Pons (tissue), 1 donor: ENCODE results near the gene KATNB1.
"Not testable (repeated sequence)": the region's sequence is repeated elsewhere in the genome, so short reads cannot be mapped to it uniquely, and the experiment has no call there.

Experiments
- DNase-seq: peaks from one replicate; pipeline ENCODE4 v3.0.0-alpha.2; 2016; ENCODE audit warnings: low spot score

The KATNB1 gene

DNA sequence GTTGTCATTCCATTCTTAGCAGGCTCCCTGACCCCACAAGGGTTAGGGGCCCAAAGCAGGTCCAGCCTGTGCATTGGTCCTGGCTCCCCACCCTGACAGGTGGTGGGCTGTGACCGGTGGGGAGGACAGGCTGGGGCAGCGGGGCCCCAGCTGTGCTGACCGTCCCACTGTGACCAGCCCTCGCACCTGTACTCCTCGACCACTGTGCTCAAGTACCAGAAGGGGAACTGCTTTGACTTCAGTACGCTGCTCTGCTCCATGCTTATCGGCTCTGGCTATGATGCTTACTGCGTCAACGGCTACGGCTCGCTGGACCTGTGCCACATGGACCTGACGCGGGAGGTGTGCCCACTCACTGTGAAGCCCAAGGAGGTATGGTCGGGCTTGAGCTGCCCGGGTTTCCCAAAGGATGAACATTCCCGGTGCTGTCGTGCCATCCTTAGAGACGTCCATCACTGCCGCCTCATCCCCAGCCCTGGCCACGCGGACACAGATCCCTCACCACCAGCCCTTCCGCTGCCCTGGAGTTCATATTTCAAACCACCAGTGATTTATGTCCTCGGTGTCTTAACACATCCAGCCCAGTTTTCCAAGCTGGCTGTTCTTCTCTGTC is 33.7 kb upstream of the KATNB1 start:
- DNase-seq = no peak

DNA sequence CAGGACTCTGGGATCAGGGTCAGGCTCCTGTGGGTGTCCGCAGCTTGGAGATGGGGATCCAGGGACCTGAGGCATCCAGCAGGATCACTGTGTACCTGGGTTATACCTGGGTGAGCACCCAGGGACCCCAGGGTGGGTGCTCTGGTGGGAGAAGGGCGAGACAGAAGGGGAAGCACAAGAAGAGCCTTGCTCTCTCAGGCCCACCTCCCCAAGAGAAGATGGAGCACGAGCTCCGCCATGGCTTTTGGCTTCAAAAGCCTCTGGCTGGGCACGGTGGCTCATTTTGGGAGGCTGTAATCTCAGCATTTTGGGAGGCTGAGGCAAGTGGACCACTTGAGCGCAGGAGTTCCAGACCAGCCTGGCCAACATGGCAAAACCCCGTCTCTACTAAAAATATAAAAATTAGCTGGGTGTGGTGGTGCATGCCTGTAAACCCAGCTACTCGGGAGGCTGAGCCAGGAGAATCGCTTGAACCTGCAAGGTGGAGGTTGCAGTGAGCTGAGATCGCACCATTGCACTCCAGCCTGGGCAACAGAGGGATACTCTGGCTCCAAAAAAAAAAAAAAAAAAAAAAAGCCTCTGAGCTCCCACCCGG is 32.1 kb upstream of the KATNB1 start:
- no peak for DNase-seq

DNA sequence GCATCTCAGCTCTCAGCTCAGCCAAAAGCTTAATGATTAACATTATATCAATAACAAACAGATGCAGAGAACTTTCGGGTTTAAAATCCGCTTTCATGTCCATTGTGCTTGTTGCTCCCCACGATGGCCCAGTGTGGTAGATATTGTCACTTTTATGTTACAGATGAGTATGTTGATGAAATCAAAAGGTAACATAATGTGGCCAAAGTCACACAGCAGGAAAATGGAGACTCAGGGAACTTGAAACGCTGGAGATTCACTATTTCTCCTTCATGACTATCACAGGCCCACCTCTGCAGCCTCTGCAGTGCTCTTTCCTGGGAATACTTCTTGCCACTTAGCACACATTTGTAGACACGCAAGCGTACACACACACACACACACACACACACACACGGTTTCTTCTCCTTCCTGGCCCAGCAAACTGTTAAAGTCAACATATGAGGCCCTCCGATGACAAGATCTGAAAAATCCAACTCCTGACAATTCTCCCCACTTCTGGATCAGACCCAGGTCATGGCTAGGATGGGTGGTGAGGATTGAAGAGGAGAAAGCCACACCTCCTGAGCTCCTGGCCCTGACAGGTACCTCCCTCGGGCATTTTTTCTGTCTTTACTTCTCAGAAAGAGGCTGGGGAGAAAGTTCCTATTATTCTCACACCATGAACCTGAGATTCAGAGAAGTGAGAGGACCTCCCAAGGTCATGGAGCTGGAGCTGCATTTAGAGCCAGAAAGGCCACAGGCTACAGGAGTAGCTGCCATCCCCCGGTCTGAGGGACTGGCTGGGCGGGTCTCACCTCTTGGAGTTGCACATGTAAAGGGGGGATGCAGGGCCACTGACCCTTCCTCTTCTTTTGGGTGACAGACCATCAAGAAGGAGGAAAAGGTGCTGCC is 31.3 kb upstream of the KATNB1 start:
- DNase-seq = no peak

DNA sequence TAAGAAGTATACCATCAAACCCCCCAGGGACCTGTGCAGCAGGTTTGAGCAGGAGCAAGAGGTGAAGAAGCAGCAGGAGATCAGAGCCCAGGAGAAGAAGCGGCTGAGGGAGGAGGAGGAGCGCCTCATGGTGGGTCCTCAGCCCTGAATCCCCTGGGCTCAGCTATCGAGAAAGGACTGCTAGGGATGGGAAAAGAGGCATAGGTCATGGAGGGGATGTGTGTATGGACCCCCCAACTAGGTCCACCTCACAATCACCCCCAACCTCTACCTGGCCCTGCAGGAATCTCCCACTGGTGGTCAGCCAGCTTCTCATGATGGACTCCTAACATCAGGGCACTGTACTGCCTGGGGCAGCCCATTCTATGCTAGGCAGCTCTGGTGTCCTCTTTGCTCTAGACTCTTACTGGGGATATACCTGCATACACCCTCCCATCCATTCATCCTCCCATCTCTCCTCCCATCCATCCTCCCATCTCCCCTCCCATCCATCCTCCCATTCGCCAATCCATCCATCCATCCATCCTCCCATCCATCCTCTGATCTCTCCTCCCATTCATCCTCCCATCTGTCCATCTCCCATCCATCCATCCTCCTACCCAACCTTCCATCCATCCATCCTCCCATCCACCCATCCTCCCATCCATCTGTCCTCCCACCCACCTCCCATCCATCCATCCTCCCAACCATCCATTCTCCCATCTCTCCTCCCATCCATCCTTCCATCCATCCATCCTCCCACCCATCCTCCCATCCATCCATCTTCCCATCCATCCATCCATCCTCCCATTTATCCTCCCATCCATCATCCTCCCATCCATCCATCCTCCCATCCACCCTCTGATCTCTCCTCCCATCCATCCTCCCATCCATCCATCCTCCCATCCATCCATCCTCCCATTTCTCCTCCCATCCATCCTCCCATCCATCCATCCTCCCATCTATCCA is 30.4 kb upstream of the KATNB1 start:
- DNase-seq = no peak

DNA sequence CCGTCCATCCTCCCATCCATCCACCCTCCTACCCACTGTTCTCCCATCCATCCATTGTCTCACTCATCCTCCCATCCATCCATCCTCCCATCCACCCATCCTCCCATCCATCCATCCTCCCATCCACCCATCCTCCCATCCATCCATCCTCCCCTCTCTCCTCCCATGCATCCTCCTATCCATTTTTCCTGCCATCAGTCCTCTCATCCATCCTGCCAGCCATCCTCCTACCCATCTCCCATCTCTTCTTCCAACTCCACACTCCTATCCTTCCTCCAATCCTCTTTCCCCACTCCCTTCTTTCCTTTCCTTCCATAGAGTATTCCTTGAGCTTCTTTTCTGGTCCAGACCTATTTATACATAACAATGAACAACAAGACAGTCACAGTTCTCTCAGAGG is 28.9 kb upstream of the KATNB1 start:
- DNase-seq = no peak

DNA sequence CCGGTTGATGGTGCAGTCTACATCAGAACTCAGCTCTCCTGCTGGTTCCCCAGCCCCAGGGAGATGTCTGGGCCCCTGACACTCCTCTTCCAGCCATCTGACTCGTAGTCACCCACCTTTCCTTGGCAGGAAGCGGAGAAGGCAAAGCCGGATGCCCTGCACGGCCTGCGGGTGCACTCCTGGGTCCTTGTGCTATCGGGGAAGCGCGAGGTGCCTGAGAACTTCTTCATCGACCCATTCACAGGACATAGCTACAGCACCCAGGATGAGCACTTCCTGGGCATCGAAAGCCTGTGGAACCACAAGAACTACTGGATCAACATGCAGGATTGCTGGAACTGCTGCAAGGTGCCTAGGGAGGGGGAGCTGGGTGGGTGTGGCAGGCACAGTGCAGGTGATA is 28.2 kb upstream of the KATNB1 start:
- DNase-seq = no peak

DNA sequence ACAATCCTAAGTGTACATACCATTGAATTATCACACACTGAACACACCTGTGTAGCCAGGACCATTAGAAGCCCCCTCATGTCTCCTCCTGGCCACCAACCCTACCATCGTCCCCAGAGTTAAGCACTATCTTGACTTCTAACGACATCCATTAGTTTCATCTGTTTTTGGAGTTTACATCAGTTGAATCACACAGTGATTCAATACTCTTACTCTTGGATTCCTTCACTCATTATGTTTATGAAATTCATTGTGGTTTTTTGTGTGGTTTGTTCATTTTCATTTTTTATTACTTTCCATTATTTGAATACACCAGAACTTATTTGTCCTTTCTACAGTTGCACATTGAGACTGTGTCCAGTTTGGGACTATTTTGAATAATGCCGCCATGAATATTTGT is 27.4 kb upstream of the KATNB1 start:
- no peak for DNase-seq

DNA sequence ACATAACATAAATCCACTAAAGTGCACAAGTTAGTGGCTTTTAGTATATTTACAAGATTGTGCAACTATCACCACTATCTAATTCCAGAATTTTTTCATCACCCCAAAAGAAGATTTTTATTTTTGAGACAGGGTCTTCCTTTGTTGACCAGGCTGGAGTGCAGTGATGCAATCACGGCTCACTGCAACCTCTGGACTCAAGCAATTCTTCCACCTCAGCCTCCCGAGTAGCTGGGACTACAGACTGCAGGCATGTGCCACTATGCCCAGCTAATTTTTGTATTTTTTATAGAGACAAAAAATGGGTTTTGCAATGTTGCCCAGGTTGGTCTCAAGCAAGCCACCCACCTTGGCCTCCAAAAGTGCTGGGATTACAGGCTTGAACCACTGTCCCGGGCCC is 25.9 kb upstream of the KATNB1 start:
- DNase-seq = no peak

DNA sequence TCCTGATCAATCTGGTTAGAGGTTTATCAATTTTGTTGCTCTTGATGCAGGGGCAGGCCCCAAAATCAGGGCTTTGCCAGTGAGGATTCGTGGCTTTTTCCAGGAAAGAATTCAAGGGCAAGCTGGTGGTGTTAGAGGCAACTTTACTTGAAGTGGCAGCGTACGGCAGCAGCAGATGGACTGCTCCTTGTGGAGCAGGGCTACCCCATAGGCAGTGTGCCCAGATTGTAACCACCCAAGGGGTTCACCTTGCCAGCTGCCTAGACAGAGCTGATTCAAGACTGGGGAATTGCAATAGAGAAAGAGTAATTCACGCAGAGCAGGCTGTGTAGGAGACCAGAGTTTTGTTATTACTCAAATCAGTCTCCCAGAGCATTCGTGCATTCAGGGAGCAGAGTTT is 24.2 kb upstream of the KATNB1 start:
- DNase-seq = peak; percentile 7

DNA sequence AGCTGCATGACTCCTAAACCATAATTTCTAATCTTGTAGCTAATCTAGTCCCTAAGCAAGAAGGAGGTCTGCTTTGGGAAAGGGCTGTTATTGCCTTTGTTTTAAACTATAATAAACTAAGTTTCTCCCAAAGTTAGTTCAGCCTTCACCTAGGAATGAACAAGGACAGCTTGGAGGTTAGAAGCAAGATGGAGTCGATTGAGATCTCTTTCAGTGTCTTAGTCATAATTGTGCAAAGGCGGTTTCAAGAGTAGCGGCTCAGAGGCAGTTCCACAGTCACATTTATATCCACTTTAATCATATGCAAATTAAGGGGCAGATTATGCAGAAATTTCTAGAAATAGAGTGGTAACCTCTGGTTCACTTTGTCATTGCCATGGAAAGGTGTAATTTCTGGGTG is 23.6 kb upstream of the KATNB1 start:
- DNase-seq = no peak

DNA sequence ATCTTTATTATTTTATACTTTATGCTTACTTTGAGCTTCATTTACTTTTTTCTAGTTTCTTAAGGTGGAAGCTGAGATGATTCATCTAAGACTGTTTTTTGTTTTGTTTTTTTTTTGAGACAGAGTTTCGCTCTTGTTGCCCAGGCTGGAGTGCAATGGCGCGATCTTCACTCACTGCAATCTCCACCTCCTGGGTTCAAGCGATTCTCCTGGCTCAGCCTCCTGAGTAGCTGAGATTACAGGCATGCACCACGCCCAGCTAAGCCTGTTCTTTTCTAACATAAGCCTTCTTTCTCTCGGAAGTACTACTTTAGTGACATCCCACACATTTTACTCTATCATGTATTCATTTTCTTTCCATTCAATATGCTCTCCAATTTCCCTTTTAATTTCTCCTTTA is 23.0 kb upstream of the KATNB1 start:
- DNase-seq = not testable (repeated sequence)

DNA sequence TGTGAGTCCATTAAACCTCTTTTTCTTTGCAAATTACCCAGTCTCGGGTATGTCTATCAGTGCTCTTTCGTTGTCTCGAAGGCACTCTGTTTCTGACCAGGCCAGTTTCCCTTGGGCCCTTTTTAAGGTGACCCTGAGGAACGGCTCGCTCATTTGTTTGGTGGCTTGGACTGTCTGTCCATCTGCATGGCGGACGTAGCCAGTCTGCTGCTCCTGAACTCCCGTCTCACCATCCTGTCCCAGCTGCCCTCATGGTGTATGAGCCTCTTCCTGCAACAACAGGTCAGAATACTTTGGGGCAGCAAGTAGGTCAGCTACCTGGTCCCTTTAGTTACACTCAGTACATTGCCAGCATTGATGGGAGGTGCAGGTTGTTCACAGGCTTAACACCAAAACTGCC is 22.0 kb upstream of the KATNB1 start:
- no peak for DNase-seq

DNA sequence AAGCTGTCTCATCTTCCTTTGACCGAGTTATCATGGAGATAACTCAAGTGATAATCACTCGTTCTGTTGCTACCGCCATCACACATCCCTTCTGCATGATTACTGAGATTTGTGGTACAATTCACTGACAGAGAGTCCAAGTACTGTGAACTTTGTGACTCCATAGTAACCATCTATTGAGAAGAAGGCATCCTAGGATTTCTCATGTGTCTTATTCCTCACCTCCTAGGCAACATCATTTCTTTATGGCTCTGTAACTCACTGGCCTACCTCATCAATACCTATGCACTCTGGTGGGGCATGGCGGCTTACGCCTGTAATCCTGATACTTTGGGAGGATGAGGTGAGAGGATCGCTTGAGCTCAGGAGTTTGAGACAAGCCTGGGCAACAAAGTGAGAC is 21.5 kb upstream of the KATNB1 start:
- DNase-seq = no peak

DNA sequence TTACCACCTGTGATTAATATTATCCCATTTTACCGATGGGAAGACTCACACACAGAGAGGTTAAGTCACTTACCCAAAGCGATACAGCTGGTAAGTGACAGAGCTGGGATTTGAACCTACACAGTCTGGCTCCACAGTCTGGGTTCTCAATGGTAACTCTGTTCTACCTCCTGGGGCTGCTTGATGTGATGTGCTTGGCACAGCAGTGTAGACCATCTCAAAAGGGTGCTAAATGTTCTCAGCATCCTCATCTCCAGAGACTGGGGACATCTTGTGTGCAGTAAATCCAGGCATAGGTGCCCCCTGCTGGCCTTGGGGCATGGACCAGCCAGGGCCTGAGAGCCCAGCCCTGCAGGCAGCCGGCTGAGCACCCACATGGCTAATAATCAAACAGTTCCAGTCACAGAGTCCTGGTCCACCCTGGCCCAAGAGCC is 15.4 kb upstream of the KATNB1 start:
- DNase-seq = peak; percentile 41

DNA sequence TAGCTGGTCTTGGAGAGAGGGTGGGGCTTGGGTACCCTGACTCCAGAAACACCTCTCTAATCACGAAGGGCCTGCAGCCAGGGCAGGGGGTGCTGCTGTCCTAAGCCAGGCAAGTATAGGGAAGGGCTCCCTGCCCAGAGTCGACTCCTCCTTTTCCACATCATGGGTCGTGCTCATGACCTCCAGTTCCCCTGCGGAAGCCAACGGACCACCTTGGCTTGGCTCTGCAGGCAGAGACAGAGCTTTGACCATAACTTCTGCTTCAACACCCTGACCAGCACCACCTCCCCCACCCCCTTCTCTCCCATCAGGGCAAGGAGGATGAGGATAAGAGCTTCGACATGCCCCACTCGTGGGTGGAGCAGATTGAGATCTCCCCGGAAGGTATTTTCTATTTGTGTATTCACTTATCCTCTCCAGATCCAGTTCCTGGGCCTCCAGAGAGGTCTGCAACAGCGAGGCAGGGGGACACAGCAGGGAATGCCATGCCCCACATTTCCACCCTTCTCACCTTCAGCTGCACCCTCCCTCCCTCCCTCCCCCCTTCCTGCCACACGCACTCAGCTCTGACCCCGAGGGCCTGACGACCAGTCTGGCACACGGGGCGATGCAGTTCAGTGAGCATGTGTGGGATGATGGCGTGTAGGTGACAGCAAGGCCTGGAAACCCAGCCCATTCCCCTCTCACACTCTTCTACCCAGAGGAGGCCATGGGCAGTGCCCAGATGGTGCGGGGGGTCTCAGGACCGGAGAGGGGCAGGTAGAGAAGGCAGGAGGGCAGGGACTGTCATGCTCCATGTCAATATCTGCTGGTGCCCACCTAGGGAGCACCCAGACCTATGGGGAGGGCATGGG is 14.0 kb upstream of the KATNB1 start:
- no peak for DNase-seq

DNA sequence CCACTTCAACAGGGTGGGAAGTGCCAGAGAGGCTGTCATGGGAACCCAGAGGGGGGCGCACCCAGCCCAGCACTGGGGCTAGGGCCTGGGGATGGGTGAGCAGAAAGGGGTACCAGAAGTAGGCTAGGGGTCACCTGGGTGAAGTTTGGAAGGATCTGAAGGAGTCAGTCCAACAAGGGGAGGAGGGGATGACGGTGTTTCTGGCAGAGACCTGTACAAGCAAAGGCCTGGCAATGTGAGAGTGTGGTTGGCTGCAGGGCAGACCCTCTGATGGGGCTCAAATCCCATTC is 13.4 kb upstream of the KATNB1 start:
- DNase-seq = no peak

DNA sequence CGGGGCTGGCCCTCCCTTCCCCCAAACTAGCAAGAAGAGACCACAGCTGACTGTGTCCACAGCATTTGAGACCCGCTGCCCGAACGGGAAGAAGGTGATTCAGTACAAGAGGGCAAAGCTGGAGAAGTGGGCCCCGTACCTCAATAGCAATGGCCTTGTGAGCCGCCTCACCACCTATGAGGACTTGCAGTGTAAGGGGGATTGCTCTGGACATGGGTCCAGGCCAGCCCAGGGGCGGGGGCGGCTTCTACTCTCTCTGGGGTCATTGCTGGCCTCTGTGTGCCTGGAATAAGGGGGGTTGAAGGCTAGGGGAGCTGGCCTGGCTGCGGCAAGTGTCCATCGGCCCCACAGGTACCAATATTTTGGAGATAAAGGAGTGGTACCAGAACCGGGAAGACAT is 12.9 kb upstream of the KATNB1 start:
- no peak for DNase-seq

DNA sequence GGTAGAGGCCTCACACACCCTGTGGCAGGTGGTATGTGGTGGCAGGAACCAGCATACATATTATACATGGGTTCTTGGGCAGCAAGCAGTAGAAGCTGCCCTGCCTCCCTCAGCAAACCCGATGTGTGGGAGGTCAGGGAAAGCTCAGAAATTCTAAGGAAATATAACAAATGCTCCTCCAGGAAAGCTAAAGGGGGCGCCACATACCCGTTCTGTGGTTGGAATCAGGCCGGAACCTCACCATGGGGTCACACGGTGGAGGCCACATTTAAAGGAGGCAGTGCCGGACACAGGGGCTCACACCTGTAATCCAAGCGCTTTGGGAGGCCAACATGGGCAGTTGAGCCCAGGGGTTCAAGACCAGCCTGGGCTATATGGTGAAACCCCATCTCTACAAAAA is 12.4 kb upstream of the KATNB1 start:
- DNase-seq = no peak

DNA sequence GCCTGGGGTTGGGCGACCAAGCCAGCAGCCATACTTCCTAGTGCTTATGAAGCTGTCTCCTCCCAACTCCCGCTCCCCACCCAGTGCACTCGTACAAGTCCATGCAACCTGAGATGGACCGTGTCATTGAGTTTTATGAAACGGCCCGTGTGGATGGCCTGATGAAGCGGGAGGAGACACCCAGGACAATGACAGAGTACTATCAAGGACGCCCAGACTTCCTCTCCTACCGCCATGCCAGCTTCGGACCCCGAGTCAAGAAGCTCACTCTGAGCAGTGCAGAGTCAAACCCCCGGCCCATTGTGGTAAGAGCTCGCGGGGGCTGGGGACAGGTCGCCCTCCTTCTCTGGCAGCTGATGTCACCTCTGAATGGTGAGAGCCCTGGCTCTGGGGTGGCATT is 11.0 kb upstream of the KATNB1 start:
- DNase-seq = no peak

DNA sequence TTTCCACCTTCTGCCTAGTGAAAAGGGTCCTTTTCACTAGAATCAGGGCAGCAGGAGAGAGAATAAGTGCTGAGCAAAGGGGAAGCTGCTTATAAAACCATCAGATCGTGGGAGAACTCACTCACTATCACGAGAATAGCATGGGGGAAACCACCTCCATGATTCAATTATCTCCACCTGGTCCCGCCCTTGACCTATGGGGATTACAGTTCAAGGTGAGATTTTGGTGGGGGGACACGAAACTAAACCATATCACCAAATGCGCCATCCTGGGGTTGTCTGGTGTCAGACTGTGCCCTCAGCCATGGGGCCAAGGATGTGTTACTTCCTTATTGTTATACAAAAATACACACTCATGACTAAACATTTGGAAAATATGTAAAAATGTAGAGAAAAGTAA is 10.4 kb upstream of the KATNB1 start:
- no peak for DNase-seq

DNA sequence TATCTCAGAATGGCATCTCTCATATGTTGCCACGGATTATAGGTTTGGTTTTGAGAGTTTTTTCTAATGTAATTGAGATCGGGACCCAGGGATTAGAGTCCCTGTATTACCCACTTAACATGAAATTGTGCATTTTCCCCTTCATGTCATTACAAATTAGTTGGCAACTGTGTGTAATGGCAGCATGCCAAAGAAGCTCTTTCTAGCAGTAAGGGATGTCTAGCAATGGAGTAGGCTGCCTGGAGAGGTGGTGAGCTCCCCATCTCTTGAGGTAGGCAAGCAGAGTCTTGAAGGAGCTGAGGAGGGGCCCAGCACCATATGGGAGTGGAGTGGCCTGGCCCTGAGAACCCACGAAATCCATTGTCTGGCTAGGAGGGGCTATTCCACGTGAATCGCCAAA is 10.0 kb upstream of the KATNB1 start:
- DNase-seq = no peak

DNA sequence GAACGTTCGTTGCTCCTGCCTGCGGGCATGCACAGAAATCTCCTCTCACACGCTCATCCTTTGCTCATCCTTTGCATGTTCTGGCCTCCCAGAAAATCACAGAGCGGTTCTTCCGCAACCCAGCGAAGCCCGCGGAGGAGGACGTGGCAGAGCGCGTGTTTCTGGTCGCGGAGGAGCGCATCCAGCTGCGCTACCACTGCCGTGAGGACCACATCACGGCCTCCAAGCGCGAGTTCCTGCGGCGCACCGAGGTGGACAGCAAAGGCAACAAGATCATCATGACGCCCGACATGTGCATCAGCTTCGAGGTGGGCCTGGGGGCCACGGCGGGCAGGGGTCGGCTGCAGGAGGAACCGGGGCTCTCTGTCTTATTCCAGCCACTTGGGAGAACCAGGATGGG is 9.6 kb upstream of the KATNB1 start:
- DNase-seq = no peak
